ENCODE data around the gene UGT1A8. TPM values are rescaled to one million over a fixed set of nuclear protein-coding genes. Genes with fewer than 3 reads are reported as not detected.

Gene UGT1A8
- polyA plus RNA-seq, 1 donor from 2014 or later = not detected

DNA sequence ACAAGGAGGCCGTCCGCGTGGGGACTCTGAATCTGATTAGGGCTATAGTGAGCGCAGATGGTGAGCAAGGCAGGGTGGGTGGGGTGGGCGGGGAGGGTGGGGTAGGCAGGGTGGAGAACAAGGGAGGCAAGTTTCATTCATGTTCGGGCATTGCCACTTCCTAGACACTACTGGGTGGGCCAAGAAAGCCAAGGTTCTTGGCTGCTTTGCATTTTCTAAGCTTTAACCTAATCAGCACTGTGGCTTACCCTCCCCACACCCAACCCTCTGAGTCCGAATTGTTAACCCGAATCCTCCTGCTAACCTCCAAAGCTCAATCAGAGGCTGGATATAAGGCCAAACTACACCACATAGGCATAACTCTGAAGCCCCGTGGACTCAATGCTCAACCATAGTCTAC is 178.8 kb downstream of the UGT1A8 start:
- H3K36me3 Mint-ChIP-seq = no peaks in the 10 kb centered on the region
- no peaks in the 10 kb centered on the region for H3K9me3 Mint-ChIP-seq
- no peak overlapping the region for H3K4me3 Mint-ChIP-seq
- H3K27ac Mint-ChIP-seq = no peak overlapping the region
- H3K27me3 Mint-ChIP-seq = peaks cover 1% of the 10 kb centered on the region
- H3K4me1 Mint-ChIP-seq = no peaks in the 10 kb centered on the region

DNA sequence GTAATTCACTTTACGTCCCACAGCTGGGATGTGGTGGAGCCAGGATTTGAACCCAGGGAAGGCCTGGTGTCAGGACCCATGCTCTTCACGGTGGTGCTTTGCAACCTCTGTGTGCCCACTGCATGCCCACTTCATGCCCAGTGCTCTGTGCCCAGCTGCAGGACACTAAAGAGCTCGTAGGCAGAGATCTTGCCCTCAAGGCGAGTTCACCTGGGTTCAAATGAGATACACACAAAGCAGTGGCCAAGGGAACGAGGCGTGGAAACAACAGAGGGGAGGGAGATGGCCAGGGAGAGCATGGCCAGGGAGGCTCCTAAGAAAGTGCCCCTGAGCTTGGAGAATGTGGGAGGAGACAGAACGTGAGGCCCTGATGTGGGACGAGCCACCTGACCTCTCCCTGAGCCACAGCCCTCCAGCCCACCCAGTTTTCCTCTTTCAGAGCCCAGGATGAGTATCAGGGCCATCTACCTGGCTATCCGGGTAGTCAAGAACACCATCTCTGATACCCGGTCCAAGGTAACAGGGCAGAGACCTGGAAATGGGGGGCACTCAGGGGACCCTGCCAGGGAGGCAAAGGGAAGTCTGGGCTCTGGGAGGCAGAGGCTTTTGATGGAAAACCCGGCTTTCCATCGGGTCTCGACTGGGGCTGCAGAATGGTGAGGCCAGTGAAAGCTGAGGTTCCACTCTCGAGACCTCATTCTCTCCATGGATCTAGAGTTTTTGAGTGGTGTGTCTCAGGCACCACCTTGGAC is 181.1 kb downstream of the UGT1A8 start:
- Mint-ChIP-seq H3K27me3 (peaks cover 5% of the 10 kb centered on the region), H3K4me3 (no peak overlapping the region), H3K27ac (no peak overlapping the region), H3K36me3 (no peaks in the 10 kb centered on the region), H3K9me3 (no peaks in the 10 kb centered on the region), H3K4me1 (no peaks in the 10 kb centered on the region)

DNA sequence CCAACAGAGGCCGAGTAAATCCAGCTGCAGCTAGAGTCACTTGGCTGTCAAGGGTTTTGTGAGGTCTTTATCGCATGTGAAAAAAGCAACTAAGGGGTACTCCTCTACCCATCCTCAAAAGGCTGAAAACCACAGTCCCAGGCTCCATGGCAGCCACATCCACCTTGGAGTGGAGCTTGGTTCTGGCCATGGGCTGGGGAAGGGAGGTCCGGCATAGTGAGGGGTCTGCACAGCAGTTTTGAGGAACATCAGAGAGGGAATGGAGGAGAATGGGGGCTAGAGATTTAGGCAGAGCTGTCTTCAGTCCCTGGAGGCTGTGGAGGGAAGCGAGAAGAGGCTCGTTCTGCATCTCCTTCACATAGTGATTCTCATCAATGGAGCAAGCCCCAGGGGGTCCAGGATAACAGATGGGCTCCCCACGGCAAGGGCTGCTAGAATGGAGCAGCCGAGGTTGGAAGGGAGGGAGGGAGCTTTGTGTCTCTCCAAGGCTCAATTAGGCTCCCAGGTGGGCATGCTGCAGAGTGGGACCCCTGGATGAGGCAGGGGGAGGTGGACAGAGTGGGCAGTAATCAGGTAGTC is 181.7 kb downstream of the UGT1A8 start:
- Mint-ChIP-seq H3K4me1 (no peaks in the 10 kb centered on the region), H3K27ac (no peak overlapping the region), H3K9me3 (no peaks in the 10 kb centered on the region), H3K36me3 (no peaks in the 10 kb centered on the region), H3K27me3 (peaks cover 7% of the 10 kb centered on the region), H3K4me3 (no peak overlapping the region)

DNA sequence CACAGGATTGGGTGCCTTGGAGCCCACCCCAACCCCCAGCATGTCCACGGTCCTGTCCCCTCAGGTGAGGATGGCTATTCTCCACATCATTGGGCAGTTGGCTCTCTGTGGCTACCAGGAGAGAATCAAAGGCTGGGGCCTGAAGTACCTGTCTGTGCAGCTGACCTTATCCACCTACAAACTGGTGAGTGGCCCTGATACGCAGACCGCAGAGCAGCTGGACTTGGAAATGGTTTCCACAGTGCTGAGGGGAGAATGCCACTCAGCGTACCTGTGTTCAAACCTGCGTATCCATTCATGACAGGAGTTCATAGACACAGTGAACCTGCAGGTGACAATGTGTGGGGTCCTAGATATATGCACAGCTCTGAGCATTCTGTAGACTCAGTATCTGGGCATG is 182.3 kb downstream of the UGT1A8 start:
- H3K36me3 Mint-ChIP-seq = no peaks in the 10 kb centered on the region
- H3K4me1 Mint-ChIP-seq = no peaks in the 10 kb centered on the region
- no peaks in the 10 kb centered on the region for H3K9me3 Mint-ChIP-seq
- peaks cover 10% of the 10 kb centered on the region for H3K27me3 Mint-ChIP-seq
- no peak overlapping the region for H3K27ac Mint-ChIP-seq
- H3K4me3 Mint-ChIP-seq = no peak overlapping the region

DNA sequence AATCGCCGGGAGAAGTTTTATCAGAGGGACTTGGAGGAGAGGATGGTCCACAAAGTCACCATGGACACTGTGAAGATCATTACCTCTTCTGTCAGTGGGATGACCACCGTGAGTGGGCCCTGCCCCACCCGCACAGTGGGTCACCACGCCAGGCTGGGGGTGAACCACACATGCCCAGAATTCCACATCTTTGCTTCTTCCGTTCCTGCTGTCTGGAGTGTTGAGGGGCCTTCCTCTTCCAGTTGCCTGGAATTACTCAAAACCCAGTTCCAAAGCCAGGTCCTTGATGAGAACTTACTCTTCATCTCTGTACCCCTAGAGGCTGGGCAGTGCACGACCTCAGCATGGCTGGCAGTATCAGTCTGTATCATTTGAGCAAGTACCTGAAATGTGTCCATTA is 182.8 kb downstream of the UGT1A8 start:
- H3K27ac Mint-ChIP-seq = no peak overlapping the region
- H3K9me3 Mint-ChIP-seq = no peaks in the 10 kb centered on the region
- no peak overlapping the region for H3K4me3 Mint-ChIP-seq
- no peaks in the 10 kb centered on the region for H3K36me3 Mint-ChIP-seq
- H3K27me3 Mint-ChIP-seq = peaks cover 11% of the 10 kb centered on the region
- no peaks in the 10 kb centered on the region for H3K4me1 Mint-ChIP-seq

DNA sequence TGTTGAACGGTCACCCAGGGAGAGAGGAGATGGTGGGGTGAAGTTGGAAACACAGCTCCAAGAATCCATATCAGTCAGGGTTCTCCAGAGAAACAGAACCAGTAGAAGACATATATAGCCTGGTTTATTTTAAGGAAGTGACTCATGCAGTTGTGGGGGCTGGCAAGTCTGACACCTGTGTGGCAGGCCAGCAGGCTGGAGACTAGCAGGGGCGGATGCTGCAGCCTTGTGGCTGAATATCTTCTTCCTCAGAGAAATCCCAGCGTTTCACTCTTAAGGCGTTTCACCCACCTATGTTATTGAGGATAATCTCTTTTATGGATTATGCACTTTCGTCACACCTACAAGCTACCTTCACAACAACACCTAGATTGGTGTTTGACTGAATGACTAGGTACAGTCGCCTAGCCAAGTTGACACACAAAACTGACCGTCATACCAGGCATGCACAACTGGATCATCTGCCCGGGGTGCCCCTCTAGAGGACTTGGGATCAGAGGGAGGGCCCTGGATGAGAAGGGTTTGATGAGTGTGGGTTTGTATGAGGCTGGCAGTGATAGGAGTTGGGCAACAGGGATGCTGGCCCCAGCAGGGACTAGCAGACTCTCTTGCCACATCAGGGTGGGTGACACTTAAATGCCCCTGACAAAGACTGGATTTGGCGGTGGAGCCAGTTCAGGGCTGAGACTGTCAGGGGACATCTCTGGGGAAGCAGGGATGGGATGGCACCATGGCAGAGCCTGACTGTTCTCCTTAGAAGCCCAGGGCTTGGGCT is 184.1 kb downstream of the UGT1A8 start:
- H3K4me3 Mint-ChIP-seq = no peak overlapping the region
- H3K27me3 Mint-ChIP-seq = peaks cover 11% of the 10 kb centered on the region
- no peaks in the 10 kb centered on the region for H3K9me3 Mint-ChIP-seq
- H3K36me3 Mint-ChIP-seq = no peaks in the 10 kb centered on the region
- no peaks in the 10 kb centered on the region for H3K4me1 Mint-ChIP-seq
- H3K27ac Mint-ChIP-seq = no peak overlapping the region

DNA sequence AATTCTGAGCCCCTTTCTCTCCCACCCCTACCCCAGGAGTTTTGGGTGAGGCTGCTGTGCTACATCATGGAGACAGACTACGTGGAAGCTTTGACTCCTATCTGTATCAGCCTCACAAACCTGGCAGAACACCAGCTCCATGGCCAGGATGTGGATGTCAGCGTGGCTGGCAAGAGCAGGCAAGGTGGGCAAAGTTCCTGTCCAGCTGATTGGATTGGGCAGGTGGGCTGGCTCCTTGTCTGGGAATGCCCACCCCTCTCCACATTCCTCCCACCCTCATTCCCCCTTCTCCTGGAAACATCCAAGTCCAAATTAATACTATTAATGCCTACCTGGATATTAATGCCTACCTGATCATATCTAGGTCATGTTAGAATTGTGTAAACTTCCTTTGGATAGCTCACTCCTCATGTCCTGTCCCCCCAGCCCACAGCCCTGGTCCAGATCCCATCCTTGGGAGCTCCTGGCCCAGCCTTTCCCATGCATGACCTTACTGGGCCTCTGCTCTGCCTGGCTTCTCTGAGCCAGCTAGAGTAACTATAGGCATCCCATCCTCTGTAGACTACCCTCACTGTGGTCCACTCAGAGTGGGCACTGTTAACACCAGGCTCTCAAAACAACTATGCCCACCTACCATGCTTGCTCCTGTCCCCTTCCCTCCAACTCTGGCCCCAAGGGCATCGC is 184.8 kb downstream of the UGT1A8 start:
- Mint-ChIP-seq H3K4me1 (no peaks in the 10 kb centered on the region), H3K27ac (peak overlapping the region in 1 of 3 donors; percentile 20), H3K4me3 (no peak overlapping the region), H3K27me3 (peaks cover 11% of the 10 kb centered on the region), H3K9me3 (no peaks in the 10 kb centered on the region), H3K36me3 (no peaks in the 10 kb centered on the region)

DNA sequence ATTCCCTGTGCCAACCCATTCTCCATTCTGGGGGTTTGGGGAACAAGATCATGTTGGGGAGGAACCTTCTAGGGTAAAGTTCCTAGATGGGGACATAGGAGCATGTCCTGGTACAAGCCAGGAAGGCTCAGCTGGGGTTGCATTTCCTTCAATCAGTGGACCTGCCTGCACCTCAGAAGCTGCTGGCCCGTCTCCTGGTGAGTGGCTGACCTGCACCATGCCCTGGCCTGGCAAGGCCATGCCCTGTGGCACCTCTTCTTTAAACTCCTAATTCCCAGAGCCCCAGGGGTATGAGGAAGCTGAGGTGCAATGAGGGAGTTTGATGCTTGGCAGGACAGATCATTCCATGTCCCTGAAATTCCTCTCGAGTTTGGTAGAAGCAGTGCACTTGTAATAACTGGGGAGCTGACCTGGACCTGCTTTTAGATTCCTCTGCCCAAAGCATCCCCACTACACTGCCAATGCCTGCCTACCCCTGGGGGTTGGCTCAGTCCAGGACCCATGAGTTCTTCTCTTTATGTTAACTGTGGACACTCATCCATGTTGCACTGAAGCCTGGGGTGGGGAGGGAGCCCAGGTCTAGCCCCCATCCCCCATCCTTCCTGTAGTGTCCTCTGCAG is 186.0 kb downstream of the UGT1A8 start:
- no peaks in the 10 kb centered on the region for H3K4me1 Mint-ChIP-seq
- H3K27me3 Mint-ChIP-seq = peaks cover 17% of the 10 kb centered on the region
- H3K36me3 Mint-ChIP-seq = no peaks in the 10 kb centered on the region
- H3K4me3 Mint-ChIP-seq = no peak overlapping the region
- H3K27ac Mint-ChIP-seq = no peak overlapping the region
- no peaks in the 10 kb centered on the region for H3K9me3 Mint-ChIP-seq

DNA sequence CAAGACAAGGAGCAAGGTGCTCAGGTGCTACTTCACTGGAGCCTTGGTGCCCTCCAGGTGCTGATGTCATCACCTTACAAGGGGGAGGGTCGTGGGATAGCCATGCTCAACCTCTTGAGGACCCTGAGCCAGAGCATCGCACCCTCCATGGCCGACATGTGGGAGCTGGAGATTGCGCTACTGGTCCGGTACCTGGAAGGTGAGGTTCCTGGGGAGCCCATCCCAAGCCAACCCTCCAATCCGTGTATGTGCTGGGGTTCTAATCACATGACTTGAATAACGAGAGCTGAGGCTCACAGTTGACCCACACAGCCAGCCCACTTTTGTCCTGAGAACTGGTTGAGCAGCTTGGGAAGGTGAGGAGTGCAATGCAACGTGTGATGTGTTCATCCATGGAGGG is 186.6 kb downstream of the UGT1A8 start:
- no peaks in the 10 kb centered on the region for H3K4me1 Mint-ChIP-seq
- H3K27ac Mint-ChIP-seq = no peak overlapping the region
- H3K4me3 Mint-ChIP-seq = no peak overlapping the region

DNA sequence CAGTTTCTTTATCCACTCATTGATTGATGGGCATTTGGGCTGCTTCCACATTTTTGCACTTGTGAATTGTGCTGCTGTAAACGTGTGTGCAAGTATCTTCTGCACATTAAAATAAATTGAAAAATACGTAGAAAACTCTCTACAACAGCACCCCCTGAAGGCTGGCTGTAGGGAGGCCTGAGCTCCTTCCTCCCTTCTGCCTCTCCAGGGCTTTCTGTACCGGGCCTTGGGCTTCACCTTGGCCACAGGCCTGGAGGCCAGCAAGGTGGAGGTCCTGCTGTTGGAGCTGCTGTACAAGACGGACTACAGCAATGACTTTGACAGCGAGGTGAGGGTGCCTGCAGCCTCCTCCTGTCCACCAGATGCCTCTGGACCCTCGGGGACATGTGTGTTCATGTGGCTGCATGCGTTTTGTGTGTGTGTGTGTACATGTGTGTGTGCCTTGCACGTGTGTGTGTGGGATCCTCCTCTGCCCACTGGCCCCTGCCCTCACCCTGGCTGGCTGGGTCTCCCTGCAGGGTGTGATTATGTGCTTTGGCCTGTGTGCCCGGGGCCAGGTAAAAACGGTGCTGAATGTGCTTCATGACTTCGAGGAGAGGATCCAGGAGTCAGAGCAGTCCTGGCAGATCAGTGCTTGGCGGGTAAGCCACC is 189.9 kb downstream of the UGT1A8 start:
- no peak overlapping the region for H3K4me3 Mint-ChIP-seq
- H3K27ac Mint-ChIP-seq = no peak overlapping the region
- H3K9me3 Mint-ChIP-seq = peaks cover 0 to 2% (median 0%) of the 10 kb centered on the region in 3 donors
- peaks cover 24% of the 10 kb centered on the region for H3K27me3 Mint-ChIP-seq
- H3K36me3 Mint-ChIP-seq = no peaks in the 10 kb centered on the region
- no peaks in the 10 kb centered on the region for H3K4me1 Mint-ChIP-seq

More for the DNA sequence above, 186.6 kb downstream of the UGT1A8 start:
- Mint-ChIP-seq H3K9me3 (no peaks in the 10 kb centered on the region), H3K27me3 (peaks cover 20% of the 10 kb centered on the region), H3K36me3 (no peaks in the 10 kb centered on the region)

DNA sequence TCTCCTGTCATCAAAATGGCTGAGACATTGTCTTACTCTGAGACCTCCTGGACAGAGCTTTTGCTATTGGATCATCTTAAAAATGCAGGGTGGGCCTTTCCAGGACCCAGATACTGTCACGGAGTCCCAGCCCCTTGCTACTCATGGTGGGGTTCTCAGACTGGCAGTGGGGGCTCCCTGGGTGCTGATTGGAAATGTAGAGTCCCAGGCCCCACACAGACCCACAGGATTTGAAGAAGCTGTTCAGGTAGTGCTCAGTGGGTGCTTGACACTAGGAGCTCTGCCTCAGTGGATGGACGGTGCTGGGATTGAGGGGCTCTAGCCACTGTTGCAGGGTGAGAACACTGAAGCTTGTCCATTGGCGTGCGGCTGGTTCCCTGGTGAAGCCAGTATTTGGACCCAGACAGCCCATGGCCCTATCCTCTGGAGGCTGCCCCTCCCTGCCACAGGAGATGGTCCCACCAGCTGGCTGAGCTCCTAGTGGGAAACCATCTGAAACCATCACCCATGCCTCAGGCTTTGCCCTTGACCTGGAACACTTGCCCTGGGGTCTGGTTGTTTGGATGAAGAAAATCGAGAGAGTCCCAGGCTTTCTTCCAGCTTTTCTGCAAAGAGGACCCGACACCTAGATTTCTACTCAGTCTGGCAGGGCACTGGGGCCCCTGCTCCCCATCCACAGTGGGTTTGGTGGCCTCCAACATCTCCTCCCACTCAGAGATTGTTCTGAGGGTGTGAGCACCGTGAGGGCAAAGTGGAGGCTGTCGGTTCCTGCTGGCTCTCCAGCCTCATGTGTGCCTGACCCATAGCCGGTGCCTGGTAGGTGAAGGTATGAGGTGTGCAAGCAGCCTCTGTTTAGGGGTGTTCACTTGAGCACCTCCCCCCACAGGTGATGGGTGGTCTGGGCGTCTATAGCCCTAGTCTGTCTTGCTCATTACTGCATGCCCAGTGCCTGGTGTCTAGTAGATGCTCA is 190.8 kb downstream of the UGT1A8 start:
- Mint-ChIP-seq H3K4me1 (no peaks in the 10 kb centered on the region), H3K9me3 (peaks cover 0 to 2% (median 0%) of the 10 kb centered on the region in 3 donors), H3K4me3 (no peak overlapping the region), H3K27me3 (peaks cover 24% of the 10 kb centered on the region), H3K27ac (no peak overlapping the region), H3K36me3 (no peaks in the 10 kb centered on the region)

DNA sequence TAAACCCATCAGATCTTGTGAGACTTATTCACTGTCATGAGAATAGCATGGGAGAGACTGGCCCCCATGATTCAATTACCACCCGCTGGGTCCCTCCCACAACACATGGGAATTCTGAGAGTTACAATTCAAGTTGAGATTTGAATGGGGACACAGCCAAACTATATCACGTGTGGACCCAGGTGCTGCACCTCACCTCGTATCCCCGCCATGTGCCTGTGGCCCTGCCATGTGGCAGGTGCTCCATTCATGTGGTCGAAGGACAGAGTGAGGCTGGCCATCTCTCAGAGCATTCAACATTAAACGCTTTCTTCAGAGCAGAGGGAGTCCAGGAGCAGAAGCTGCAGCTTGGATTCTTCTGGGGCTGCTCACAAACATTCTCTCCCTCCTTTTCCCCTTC is 193.0 kb downstream of the UGT1A8 start:
- H3K27me3 Mint-ChIP-seq = peaks cover 17% of the 10 kb centered on the region
- H3K9me3 Mint-ChIP-seq = peaks cover 0 to 4% (median 0%) of the 10 kb centered on the region in 3 donors
- H3K36me3 Mint-ChIP-seq = peaks cover 1% of the 10 kb centered on the region
- no peak overlapping the region for H3K4me3 Mint-ChIP-seq
- H3K27ac Mint-ChIP-seq = no peak overlapping the region
- H3K4me1 Mint-ChIP-seq = no peaks in the 10 kb centered on the region

DNA sequence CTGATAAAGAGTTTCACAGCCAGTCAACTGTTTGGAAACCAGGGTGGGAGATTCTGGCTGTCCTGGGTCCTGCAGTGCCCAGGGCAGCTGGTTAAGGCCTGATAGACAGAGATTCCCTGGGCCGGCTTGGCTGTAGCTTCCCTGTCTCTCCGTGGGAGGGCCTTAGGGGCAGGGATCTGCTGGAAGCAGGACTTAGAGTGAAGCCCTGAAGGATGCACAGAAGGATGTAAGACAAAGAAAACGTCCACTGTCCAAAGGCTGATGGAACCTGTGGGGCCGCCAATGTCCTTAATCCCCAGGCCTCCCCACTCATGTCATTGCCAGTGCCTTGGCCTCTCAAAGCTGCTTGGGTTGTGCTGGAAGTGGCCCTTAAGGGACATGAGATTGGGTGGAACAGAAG is 193.7 kb downstream of the UGT1A8 start:
- Mint-ChIP-seq H3K36me3 (peaks cover 1% of the 10 kb centered on the region), H3K4me3 (no peak overlapping the region), H3K27ac (peak overlapping the region in 1 of 3 donors; percentile 35), H3K9me3 (peaks cover 0 to 4% (median 0%) of the 10 kb centered on the region in 3 donors), H3K4me1 (no peaks in the 10 kb centered on the region), H3K27me3 (peaks cover 18% of the 10 kb centered on the region)

All from IgD-negative memory B cell (primary cell).